NCI-H82 (cell line): Measurements from ENCODE around the gene CYB5D1.

Source experiments
- DNase-seq: peaks from one replicate; lab custom pipeline; 2025; lab: John Stamatoyannopoulos, UW

The CYB5D1 gene

DNA sequence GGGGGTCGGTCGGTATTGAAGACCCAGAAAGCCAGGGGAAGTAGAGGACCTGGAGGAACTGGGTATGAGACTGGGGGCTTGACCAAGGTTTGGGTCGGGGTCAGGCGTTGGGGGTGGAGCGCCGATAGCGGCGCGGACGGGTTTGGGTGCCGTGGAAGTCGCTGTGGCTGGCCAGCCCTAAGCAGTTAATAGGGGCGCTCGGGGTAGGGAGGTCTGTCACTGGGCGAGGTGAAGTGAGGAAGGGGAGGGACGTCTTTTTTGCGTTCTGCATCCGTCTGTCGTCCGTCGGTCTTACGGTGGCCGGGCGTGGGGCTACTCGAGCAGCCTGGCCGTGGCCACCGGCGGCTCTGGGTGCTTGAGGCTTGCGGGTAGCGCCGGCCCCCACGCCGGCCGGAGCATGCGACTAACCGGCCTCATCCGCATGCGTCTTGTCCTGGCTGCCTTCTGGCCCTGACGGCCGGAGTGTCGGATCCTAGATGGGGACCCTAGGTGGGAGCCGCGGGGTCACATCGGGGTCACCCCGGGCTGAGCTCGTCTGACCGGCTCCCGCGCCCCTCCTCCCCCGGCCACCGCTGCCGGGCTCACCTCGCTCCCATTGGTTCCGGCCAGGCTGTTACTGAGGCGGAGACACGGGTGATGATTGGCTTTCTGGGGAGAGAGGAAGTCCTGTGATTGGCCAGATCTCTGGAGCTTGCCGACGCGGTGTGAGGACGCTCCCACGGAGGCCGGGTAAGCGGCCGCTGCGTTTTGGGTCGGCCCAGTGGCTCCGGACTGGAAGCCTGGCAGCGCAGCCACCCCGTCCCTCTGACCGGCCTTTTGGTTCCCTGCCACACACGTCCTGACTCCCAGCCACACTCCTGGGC lies 13.3 kb upstream of the CYB5D1 start:
- DNase-seq, result peak; percentile 97

DNA sequence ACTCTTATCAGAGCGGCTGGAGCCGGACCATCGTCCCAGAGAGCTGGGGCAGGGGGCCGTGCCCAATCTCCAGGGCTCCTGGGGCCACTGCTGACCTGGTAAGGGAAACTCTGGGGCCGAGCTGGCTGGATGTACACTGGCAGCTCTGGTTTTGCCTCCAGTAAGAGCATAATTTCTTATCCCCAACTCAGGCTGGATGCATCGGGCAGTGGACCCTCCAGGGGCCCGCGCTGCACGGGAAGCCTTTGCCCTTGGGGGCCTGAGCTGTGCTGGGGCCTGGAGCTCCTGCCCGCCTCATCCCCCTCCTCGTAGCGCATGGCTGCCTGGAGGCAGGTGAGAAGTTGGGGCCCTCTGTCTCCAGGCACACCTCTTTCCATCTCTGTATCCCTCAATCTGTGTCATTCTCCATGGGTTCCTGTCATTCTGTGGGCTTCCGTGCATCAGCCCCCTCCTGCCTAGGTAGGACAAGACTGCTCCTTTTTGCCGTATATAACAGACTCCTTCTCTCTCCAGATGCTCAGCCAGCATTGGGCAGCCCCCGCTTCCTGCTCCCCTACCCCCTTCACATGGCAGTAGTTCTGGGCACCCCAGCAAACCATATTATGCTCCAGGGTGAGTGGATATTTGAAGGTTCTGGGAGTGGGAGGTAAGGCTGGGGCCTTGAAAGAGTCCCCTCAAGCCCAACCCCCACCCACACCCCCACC lies 12.3 kb upstream of the CYB5D1 start:
- no peak for DNase-seq

DNA sequence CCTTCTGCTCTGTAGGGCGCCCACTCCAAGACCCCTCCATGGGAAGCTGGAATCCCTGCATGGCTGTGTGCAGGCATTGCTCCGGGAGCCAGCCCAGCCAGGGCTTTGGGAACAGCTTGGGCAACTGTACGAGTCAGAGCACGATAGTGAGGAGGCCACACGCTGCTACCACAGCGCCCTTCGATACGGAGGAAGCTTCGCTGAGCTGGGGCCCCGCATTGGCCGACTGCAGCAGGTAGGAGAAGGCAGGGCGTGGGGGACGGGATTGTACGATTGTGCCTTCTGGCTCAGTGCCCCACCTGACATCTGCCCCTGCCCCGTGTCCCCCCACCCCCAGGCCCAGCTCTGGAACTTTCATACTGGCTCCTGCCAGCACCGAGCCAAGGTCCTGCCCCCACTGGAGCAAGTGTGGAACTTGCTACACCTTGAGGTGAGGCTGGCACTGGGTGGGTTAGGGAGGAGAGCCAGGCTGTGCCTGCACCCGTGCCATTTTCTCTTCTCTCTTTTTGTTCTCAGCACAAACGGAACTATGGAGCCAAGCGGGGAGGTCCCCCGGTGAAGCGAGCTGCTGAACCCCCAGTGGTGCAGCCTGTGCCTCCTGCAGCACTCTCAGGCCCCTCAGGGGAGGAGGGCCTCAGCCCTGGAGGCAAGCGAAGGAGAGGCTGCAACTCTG lies 11.6 kb upstream of the CYB5D1 start:
- DNase-seq, result no peak

DNA sequence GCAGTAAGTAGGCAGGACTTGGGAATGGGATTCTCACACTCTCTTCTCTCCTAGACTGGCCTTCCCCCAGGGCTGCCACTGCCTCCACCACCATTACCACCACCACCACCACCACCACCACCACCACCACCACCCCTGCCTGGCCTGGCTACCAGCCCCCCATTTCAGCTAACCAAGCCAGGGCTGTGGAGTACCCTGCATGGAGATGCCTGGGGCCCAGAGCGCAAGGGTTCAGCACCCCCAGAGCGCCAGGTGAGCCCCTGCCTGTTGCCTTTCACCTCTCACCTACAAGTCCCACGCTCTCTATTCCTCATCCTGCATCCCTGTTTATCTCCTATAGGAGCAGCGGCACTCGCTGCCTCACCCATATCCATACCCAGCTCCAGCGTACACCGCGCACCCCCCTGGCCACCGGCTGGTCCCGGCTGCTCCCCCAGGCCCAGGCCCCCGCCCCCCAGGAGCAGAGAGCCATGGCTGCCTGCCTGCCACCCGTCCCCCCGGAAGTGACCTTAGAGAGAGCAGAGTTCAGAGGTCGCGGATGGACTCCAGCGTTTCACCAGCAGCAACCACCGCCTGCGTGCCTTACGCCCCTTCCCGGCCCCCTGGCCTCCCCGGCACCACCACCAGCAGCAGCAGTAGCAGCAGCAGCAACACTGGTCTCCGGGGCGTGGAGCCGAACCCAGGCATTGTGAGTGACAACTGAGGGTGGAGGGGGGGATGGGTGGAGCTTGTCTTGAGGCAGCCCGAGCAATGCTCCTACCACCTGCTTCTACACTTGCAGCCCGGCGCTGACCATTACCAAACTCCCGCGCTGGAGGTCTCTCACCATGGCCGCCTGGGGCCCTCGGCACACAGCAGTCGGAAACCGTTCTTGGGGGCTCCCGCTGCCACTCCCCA lies 10.8 kb upstream of the CYB5D1 start:
- DNase-seq, result no peak

DNA sequence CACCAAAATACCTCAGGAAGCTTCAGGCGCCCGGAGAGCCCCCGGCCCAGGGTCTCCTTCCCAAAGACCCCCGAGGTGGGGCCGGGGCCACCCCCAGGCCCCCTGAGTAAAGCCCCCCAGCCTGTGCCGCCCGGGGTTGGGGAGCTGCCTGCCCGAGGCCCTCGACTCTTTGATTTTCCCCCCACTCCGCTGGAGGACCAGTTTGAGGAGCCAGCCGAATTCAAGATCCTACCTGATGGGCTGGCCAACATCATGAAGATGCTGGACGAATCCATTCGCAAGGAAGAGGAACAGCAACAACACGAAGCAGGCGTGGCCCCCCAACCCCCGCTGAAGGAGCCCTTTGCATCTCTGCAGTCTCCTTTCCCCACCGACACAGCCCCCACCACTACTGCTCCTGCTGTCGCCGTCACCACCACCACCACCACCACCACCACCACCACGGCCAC lies 9.6 kb upstream of the CYB5D1 start:
- no peak for DNase-seq

- DNase-seq, result no peak
These were observed 9.1 kb upstream of the CYB5D1 start for GRCh38 chr17:7848739-7849129.

DNA sequence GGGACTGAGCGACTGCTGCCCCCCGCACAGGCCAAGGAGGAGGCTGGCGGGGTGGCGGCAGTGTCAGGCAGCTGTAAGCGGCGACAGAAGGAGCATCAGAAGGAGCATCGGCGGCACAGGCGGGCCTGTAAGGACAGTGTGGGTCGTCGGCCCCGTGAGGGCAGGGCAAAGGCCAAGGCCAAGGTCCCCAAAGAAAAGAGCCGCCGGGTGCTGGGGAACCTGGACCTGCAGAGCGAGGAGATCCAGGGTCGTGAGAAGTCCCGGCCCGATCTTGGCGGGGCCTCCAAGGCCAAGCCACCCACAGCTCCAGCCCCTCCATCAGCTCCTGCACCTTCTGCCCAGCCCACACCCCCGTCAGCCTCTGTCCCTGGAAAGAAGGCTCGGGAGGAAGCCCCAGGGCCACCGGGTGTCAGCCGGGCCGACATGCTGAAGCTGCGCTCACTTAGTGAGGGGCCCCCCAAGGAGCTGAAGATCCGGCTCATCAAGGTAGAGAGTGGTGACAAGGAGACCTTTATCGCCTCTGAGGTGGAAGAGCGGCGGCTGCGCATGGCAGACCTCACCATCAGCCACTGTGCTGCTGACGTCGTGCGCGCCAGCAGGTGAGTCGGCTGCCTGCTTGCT lies 8.6 kb upstream of the CYB5D1 start:
- no peak for DNase-seq

DNA sequence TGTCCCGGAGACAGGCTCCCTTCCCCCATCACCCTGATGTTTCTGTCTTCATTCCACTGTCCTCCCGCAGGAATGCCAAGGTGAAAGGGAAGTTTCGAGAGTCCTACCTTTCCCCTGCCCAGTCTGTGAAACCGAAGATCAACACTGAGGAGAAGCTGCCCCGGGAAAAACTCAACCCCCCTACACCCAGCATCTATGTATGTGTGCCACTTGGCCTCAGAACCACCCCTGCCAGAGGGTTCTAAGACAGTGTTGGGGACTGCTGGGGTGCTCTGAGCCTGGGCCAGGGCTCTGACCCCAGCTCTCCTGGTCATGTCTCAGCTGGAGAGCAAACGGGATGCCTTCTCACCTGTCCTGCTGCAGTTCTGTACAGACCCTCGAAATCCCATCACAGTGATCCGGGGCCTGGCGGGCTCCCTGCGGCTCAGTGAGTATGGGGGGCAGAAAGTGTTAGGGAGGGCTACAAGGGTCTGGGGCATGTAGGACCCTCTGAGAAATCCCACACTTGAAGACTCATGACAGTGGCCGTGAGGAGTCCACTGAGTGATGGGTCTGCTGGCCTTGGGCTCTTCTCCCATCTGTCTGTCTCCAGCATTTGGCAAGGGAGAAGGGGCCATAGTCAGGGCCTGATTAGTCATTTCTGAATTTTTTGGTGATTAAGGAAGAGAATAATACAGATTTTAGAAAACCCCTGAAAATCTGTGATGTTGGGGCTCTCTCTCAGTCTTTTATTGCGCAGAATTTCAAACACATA lies 7.9 kb upstream of the CYB5D1 start:
- no peak for DNase-seq

DNA sequence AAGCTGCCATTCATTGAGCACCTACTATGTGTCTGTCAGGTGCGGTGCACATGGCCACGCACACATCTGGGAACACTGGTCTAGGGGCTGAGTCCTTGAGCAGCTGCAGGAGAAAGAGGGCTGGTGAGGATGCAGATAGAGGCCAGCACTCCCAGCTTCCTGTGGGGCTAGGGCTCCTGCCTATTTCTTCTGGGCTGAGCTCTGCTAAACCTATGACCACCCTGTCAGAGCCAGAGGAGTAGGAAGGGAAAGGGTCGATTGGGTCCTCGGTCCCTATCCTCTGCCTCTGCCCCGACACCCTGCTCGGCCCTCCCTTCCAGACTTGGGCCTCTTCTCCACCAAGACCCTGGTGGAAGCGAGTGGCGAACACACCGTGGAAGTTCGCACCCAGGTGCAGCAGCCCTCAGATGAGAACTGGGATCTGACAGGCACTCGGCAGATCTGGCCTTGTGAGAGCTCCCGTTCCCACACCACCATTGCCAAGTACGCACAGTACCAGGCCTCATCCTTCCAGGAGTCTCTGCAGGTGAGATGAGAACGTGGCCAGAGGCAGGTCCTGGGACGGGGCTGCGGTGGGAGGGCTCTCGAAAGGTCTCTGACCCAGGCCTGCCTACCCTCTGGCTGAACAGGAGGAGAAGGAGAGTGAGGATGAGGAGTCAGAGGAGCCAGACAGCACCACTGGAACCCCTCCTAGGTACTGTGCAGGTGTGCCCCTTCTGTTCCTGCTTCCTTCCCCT lies 6.9 kb upstream of the CYB5D1 start:
- no peak for DNase-seq

GRCh38 chr17:7851438-7852261 lies 6.2 kb upstream of the CYB5D1 start:
- peak; percentile 97 for DNase-seq

DNA sequence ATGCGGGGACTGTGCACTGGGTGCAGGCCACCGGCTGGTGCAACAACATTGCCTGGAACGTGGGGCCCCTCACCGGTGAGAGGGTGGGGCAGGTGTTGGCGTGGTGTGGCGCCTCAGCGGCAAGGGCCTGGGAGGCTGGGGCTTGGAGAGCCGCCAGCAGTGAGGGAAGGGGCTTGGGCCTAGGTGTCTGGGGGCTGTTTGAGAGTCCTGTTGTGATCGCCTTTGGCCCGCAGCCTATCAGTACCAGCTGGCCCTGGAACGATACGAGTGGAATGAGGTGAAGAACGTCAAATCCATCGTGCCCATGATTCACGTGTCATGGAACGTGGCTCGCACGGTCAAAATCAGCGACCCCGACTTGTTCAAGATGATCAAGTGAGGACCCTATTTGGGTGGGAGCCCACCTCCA lies 5.5 kb upstream of the CYB5D1 start:
- DNase-seq, result no peak

GRCh38 chr17:7852919-7853690 lies 4.7 kb upstream of the CYB5D1 start:
- DNase-seq, result no peak

GRCh38 chr17:7853691-7854038 lies 4.1 kb upstream of the CYB5D1 start:
- DNase-seq, result peak; percentile 25

GRCh38 chr17:7854078-7854777 lies 3.6 kb upstream of the CYB5D1 start:
- DNase-seq, result no peak

- DNase-seq, result no peak
These were observed 2.7 kb upstream of the CYB5D1 start, which contains the start of gene TMEM88 for GRCh38 chr17:7854851-7855659. Gene TMEM88, plus strand, starts transcription at chr17:7855066. Its CDS starts 9 bp downstream, at chr17:7855075.

GRCh38 chr17:7855660-7856010 lies 2.2 kb upstream of the CYB5D1 start:
- DNase-seq, result peak; percentile 76
